GM20000 (cell line): Measurements from ENCODE around the gene DNAJC17.

ENCODE experiments used
- DNase-seq: peaks from one replicate; pipeline ENCODE4 v3.0.0; 2012; ENCODE audit warnings: low spot score
- CTCF ChIP-seq: IDR thresholded peaks from 2 replicates; pipeline ENCODE4 v1.5.1; 2012; ENCODE audit warnings: mild to moderate bottlenecking, control low read depth; ENCODE audit errors: extremely low read depth, missing control alignments

Gene DNAJC17

GRCh38 chr15:40754883-40755811 lies 52.1 kb downstream of the DNAJC17 start, which contains the start of gene RMDN3:
Gene RMDN3, minus strand, starts transcription at chr15:40755254. Its CDS starts 471 bp downstream, at chr15:40754783.
- peak; percentile 95 for DNase-seq

GRCh38 chr15:40754574-40754882 lies 52.7 kb downstream of the DNAJC17 start:
- DNase-seq: no peak
- TF ChIP-seq CTCF: no peak

More at GRCh38 chr15:40754883-40755811, 52.1 kb downstream of the DNAJC17 start, which contains the start of gene RMDN3:
- TF ChIP-seq CTCF: no peak

- TF ChIP-seq CTCF: no peak
- DNase-seq: no peak
These were observed 55.5 kb downstream of the DNAJC17 start for GRCh38 chr15:40751745-40752144.

- TF ChIP-seq CTCF: no peak
- no peak for DNase-seq
These were observed 56.4 kb downstream of the DNAJC17 start for GRCh38 chr15:40750885-40751284.

- no peak for TF ChIP-seq CTCF
- DNase-seq: no peak
These were observed 58.1 kb downstream of the DNAJC17 start for GRCh38 chr15:40749151-40749630.

- no peak for DNase-seq
These were observed 59.3 kb downstream of the DNAJC17 start for GRCh38 chr15:40747685-40748631.

More at GRCh38 chr15:40747685-40748631, 59.3 kb downstream of the DNAJC17 start:
- no peak for TF ChIP-seq CTCF
